Measurements from ENCODE around the gene HOXC4.

Gene HOXC4

DNA sequence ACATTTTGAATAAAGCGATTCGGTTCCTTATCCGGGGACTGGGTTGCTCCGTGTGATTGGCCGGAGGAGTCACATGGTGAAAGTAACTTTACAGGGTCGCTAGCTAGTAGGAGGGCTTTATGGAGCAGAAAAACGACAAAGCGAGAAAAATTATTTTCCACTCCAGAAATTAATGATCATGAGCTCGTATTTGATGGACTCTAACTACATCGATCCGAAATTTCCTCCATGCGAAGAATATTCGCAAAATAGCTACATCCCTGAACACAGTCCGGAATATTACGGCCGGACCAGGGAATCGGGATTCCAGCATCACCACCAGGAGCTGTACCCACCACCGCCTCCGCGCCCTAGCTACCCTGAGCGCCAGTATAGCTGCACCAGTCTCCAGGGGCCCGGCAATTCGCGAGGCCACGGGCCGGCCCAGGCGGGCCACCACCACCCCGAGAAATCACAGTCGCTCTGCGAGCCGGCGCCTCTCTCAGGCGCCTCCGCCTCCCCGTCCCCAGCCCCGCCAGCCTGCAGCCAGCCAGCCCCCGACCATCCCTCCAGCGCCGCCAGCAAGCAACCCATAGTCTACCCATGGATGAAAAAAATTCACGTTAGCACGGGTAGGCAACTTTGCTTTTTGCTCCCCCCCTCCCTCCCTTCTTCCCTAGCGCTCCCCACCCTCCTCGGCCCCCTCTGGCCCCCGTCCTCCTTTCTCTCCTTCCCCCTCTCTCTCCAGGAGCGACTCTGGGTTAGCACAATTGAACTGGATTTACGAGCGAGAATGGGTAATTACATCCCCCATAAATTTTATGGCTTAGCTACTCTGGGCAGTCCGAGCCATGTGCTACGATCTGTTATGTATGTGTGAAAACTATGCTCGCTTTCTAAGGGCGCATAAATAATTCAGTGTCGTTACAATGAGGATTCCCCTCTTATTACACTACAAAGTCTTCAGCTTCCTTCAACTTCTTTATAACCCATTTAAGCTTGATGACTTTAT is at the start of gene HOXC4:
Gene HOXC4 (plus strand): TSS at position 85 of the 991 bp plus-strand sequence. CDS start 88 bp downstream, at position 173.
- FAIRE-seq = no peak

DNA sequence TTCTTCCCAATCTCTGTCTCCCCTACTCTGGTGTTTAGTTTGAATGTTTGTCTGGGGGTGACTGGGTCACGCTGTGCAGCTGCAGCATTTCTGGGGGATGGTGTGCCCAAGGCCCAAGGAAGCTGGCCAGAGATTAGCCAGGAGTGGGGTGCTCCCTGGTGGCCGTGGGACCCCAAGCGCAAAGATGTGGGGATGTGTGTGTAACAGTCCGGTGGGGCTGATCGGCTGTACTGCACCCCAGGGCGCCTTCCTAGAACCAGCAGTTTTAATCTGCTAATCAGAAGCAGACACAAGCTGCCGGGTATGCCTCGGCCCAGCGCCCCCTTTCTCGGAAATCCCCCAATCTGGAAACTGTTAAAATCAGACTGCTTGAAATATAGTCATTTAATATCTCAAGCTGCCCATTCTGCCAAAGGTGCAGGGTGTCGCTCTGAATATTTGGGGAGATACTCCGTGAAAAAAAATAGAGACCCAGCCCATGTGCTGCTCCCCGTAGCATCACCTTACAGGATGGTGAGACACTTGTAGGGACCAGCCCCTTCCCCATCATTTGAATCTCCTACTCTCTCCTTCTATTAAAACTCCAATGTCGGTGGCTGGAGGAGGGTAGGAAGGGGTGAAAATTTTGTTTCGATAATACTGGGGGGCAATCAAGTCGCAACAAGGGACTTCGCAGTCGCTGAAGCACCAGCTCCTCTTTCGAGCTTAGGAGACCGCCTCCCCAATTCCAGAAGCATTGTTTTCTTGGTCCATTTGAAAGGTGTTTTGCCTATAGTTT is 49.4 kb upstream of the HOXC4 start:
- no peak for FAIRE-seq

DNA sequence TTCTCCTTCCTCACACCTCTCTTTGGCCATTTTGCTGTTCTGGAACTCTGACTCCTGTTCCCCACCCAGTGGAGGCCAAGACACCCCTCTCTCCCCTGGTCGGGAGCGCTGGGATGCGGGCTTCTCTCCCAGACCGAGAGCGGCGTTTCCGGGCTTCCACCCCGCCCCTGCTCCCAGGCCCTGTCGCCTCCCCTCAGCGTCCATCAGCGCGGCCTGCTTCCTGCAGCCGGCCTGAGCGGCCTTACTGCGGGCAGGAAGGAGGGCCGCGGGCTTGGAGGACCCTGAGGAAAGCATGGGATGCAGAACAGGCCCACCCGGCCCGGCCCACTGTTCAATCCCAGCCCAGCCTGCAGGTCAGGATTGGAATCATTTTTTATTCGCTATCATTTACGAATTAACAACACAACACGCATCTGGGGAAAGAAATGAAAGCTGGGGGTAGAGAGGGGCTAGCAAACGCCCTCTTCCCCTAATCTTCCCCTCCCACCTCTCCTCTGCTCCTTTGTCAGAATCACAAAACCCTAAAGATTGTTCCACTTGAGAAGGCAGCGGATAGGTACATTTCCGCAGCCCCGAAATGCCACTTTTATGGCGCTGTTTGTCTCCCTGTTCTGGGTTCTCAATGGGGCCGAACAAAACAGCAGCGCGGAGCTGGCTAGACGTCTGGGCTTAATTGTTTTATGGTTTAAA is 48.6 kb upstream of the HOXC4 start:
- no peak for FAIRE-seq

DNA sequence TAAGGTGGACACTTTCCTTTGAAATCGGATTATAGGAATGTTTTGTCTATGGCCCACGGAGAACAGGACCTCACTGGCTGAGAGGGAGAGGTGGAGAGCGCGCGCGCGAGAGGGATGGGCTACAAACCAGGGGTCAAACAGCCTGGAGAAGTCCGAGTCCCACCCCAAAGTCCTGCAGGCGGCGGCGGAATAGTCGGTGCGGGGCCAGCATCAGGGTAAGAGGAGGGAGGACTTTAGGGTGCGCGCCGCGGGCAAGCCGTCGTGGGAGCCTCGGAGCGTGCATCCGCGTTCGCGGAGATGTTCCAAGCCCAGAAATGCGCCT is 48.1 kb upstream of the HOXC4 start:
- FAIRE-seq = no peak

DNA sequence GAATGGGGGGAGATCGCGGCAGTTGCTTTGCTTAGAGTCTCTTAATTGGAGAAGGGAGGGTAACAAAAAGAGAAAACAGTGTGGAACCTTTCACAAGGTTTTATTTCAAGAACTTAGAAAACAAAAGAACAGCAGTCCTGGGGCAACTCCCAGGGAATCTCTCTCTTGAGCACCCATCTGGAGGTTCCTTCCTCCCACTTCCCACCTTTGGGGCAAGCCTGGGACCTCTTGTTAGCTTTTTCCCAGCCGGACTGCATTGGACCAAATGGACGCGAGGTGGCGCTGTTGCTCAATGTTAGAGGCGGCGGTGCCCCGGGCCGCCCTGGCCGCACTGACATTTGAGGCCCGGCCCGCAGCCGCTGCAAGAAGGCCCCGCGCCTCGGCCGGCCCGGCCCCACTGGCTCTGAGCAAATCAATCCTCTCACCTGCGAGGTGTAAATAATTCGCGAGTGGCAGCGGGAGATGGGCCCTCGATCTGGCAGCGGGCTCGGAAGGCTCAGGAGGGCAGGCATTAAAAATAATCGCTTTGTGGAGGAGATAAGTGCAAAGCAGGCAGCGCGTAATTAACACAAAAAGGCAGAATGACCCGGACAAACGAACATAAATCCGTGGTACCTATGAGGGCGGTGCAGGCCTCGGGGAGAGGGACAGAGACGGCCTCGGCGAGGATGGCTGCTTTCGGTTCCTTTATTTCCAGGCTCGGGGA is 47.6 kb upstream of the HOXC4 start:
- no peak for FAIRE-seq

DNA sequence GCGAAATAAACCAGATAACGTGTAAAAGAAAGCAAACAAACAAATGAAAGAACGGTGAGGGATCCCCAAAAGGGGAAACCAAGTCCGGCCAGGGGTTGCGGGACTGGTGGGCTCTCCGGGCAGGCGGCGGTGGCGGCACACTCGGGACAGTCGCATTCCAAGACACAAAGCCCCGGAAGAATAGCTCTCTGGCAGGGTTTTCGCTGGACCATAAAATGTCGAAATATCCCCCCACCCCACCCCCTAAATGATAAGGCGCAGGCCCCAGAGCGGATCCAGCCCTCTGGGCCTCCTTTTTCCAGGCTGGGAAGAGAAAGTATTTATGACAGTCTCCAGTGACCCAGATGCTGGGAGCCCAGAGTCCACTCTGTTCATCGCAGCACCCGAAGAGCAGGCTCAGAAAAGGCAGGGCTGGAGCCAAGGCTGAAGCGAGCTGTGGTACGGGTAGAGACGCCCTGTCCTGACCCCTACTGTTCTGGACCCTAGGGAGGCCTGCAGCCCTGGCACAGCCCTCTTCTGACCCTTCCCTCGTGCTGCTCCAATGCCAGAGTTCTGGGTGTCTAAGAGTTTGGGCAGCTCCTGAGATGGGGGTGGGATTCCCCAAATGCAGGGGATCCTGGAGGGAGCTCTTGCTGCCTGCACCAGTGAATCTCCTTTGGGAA is 46.9 kb upstream of the HOXC4 start:
- FAIRE-seq = no peak

DNA sequence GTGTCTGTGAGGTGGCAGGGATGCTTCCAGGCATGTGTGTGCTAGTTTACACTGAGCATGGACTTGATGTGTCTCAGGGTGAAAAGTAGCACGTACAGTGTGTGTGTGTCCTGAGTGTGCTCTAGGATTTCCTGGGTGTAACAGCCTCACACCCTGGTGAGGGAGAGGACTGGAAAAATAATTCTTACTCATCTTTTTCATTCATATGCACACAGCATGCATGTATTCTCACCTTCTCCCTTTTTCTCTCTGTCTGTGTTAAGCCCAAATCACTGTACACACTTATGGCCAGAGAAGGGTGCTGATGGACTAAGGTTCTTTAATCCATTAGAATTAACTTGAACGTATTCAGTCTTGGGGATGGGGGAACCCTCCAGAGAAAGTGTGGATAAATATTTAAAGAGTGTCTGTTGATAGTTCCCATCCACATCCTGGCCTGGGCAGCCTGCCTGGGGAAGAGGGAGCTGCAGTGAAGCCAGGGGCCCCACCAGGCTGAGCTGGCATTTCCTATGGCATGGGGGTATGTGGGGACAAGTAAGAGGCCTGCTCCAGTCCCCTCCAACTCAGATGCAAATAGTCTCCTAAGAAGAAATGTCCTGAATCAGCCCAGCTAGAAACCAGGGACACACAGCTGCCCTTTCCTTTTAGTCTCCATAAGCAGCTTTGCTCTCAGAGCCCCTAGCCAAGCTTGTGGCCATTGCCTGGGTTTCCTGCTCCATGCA is 45.9 kb upstream of the HOXC4 start:
- FAIRE-seq = no peak

DNA sequence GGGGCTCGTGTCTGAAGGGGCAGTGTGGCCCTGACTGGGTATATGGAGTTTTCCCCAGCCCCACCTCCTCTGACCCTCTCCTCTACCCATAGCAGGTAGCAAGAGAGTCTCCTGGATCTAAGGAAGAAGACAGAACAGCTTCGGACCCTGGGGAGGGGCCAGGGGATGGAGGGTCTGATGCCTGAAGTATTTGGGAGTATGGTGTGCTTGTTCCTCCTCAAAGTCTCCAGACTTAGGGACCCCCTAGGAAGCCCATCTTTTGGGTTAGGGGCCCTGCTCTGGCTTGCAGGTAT is 45.4 kb upstream of the HOXC4 start:
- FAIRE-seq = no peak

DNA sequence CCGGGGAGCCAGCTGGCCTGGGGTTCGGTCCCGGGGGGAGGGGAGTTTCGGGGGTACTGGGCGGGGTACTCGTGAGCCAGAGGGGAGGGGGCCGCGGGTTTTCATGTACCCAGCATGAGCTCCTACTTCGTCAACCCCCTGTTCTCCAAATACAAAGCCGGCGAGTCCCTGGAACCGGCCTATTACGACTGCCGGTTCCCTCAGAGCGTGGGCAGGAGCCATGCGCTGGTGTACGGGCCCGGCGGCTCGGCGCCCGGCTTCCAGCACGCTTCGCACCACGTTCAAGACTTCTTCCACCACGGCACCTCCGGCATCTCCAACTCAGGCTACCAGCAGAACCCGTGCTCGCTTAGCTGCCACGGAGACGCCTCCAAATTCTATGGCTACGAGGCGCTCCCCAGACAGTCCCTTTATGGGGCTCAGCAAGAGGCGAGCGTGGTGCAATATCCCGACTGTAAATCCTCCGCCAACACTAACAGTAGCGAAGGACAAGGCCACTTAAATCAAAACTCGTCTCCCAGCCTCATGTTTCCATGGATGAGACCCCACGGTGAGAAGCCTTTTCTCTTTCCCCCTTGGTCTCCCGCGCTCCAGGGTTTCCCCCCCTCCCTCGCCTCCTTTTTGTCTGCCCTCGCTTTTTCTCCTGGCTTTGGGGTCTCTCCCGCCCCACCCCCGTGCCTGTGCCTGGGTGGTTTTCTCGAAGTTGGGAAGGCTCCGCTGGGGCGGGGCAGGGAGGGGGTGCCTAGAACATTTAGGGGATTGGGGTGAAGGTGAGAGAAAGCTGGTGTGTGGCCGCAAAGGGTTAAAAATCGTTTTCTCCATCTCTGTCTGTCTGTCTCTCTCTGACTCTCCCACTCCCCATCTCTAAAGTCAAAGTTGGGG is 44.2 kb upstream of the HOXC4 start:
- FAIRE-seq = no peak

DNA sequence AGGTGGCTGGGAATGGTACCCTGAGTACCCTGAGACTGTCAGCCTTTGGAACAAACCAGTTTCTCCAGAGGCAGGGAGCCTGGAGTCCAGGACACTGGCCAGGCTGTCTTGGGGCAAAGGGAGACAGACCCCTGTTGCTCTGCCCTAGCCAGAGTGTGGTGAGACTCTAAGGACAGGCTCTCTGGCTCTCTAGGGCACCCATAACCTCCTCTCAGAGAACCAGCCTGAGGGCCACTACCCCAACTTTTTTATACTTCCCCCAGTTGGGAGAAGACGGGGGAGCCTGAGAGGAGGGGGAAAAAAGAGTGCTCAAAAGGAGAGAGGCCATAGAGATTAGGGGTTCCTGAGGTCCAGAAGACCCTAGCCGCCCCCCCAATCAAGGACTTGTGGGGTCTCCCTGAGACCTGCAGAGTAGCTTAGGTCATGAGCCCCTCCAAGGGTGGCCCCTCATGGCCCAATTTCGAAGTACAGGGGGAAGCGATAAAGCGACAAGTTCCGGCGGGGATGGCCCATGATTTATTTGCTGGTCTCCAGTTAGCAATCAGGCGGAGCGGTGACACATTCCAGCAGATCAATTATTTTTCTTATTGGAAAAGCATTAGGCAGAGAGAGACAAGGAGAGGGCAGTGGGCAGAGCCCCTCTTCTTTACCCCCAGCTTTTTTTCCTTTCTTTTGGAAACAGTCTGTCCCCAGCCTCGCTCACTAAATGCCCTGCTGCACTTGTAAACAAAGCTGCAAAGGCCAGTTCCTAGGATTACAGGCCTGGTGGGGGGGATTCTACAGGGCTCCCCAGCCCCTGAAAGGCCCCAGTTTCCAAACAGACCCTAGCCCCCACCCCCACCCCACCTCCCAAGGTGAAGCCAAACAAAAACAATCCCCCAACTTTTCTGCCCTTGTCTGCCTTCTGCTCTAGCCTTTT is 43.3 kb upstream of the HOXC4 start:
- FAIRE-seq = no peak

DNA sequence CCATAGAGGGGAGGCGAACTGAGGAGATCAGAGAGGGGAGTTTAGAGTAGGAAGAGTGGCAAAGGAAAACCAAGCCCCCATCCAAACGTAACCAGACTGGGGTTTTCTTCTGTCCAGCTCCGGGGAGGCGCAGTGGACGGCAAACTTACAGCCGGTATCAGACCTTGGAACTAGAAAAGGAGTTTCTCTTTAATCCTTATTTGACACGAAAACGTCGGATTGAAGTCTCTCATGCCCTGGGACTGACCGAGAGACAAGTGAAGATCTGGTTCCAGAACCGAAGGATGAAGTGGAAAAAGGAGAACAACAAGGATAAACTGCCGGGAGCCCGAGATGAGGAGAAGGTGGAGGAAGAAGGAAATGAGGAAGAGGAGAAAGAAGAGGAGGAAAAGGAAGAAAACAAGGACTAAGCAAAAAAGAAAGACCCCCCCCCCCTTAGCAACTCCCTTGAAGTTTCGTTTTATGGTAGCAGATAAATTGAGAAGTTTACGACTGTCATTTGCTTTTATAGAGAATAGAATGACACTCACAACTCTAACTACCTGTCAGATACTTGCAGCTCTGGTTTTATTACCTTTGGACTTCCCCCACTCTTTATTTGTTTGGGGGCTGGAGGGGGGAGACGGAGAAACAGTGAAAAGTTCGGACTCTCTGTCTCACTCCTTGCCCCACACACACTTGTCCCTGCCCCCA is 42.5 kb upstream of the HOXC4 start:
- no peak for FAIRE-seq

DNA sequence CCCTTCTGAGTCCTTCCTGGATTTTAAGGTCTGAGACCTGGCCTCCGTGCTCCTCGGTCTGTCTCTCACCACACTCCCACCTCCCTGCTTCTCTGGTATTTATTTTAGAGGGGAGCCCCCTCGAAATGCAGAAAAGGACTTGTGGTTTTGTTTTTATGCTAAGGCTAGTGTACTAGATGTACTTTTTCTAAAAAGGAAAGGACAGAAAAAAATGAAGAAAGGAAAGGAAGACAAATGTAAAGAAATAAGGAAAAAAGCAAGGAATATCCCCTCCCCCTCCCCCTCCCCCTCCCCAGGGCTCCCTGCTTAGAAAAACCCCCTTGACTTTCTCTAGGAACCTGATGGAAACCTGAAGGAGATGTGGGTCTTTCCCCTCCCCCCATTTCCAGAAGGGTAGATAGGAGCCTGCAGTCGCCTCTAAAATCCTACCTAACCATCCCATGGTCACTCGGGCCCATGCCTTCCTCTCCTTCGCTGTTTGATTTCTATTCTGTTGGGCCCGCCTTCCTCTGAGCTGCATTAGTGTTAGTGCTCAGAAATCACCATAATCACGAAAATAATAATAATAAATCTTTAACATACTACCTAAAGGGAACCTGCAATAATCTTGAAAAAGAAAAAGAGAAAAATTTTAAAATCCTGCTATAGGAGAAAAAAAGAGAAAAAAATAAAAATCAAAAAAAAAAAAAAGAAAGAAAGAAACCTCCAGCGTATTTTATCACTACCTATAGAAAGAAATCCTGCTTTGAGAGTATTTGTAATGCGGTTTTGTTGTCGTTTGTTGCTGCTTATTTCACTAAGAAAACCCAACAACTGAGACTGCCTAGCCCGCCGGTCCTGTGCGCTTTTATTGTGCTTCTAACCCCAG is 41.7 kb upstream of the HOXC4 start:
- FAIRE-seq = no peak

DNA sequence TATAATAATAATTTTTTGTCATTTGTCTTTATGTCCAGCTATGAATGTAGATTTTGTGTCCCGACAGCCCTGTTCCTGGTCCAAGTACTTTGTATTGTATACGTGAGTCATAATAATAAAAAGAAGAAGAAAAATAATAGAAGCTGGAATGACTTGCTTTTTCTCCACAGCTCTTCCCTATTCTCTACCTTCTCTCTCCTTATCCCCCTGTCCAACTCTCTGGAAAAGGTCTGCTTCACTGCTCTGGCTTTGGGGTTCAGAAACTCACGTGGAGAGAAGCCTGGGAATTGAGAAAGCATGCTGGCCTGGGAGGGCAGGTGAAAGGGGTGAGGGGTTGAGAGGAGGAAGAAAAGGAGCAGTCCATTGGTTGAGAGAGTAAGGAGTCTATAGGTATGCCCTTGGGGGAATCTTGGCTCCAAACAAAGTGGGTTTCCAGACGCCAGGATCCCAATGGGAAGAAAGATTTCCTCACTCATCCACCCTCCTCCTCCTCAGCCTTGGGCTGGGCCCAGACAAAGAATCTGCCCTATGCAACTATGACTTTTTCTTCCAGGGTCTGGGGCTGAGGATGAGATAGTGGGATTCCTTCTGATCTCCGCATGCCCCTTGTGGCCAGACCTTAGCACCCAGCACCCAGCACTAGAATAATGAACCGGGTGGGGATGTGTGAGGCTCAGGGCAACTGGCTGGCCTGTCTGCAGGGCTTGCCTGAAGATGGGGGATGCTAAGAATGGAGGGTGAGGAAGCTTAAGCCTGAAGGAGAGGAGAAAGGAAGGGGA is 40.8 kb upstream of the HOXC4 start:
- FAIRE-seq = no peak

DNA sequence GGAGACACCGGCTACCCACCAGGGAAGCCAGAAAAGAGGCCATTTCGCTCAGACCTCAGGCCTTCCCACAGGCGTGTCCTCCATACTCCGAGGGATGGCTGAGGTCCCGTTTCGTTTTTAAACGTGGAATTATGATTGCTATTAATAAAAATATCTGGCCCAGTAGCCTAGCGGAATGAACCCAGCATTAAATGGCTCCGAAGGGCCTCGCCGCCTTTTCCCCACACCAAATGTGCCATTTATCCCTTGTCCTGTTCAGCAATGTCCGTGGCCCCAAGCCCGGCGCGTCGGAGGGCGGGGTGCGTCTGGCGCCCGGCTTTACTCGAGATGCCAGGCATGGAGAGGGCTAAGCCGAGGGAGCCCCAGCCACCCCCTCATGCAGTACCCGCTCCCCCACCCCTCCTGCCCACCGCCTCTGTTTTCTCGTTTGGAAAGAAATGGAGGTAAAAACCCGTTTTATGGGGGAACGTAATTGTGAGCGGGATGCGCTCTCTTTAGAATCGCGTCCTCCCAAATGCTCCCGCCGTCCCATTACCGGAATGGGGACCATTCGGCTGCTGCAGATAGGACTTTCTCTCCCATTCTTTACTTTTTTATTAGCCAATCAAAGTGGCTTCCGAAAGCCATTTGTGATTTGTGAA is 39.1 kb upstream of the HOXC4 start:
- FAIRE-seq = no peak

DNA sequence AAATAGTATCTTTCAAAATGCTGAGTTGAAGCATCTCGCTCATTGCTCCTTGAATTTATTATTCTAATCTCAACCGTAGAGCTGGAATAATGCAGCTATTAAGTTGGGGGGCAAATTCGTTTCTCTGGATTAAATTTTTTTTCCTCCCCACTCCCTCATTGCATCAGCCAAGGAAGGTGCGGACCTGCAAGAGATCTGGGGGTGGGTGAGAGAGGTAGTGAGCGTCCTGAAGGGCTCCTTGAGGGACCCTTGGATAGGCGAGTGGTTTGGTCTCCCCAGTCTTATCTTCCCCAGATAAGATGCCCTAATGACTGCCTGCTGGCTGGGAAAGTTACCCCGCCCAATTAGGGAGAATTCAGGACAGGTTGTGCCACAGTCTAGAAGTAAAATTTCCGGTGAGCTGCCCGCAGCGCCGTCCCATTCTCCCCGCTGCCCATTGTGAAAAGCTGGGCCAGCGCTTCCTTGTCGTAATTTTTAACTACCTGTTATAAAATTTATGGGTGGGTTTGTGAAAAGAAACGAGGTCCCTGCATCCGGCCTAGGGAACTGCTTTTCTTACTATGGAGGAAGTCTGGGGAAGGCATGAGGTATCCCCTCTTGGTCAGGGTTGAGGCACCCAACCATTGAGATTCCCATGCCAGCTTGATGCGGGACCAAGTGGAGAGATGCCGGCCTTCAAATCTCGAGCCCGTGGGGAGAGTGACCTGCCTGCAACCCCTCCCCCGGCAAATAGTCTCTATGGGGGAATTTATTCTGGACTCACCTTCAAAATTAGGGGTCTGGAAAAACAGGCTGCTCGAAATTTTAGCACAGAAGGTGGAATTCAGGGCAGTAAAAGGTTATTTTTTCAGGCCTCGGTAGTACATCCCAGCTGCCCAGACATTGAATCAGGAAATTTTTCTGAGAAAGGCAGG is 38.4 kb upstream of the HOXC4 start:
- FAIRE-seq = no peak
